Chondrocyte (in vitro differentiated cells): ENCODE measurements around the gene AURKB. TPM values are rescaled to one million over a fixed set of nuclear protein-coding genes. Genes with fewer than 3 reads are reported as not detected.

Source experiments
- DNase-seq: peaks from one replicate; pipeline ENCODE4 v3.0.0; 2021; ENCODE audit warnings: mixed read lengths, low spot score
- H3K27ac Mint-ChIP-seq: one replicate; pipeline ENCODE4 v1.8.0; 2021; ENCODE audit warnings: mild to moderate bottlenecking, moderate library complexity, mixed read lengths; ENCODE audit not compliant: unreplicated experiment
- H3K27me3 Mint-ChIP-seq: 2 replicates; pipeline ENCODE4 v1.8.0; 2021; ENCODE audit warnings: low read depth, mixed read lengths
- H3K36me3 Mint-ChIP-seq: 2 replicates; pipeline ENCODE4 v1.8.0; 2021; ENCODE audit warnings: low read depth, mixed read lengths
- H3K4me1 Mint-ChIP-seq: 2 replicates; pipeline ENCODE4 v1.8.0; 2021; ENCODE audit warnings: low read depth, mild to moderate bottlenecking, mixed read lengths
- H3K4me3 Mint-ChIP-seq: one replicate; pipeline ENCODE4 v1.8.0; 2021; ENCODE audit warnings: mild to moderate bottlenecking, moderate library complexity, mixed read lengths; ENCODE audit not compliant: unreplicated experiment
- H3K9me3 Mint-ChIP-seq: 2 replicates; pipeline ENCODE4 v1.8.0; 2021; ENCODE audit warnings: low read depth, mixed read lengths
- CTCF ChIP-seq: fragments of 200-600 bp; sonication (generic); IDR thresholded peaks from 2 replicates; pipeline ENCODE4 v1.5.0; 2021; ENCODE audit warnings: antibody characterized with exemption, mild to moderate bottlenecking, moderate library complexity
- total RNA-seq: library from RNA; stranded (reverse); gene quantifications from 3 replicates; pipeline ENCODE4 v1.2.1, GENCODE V29; 2021

AURKB gene
- total RNA-seq, 1 donor from 2014 or later, result 8.9 TPM

DNA sequence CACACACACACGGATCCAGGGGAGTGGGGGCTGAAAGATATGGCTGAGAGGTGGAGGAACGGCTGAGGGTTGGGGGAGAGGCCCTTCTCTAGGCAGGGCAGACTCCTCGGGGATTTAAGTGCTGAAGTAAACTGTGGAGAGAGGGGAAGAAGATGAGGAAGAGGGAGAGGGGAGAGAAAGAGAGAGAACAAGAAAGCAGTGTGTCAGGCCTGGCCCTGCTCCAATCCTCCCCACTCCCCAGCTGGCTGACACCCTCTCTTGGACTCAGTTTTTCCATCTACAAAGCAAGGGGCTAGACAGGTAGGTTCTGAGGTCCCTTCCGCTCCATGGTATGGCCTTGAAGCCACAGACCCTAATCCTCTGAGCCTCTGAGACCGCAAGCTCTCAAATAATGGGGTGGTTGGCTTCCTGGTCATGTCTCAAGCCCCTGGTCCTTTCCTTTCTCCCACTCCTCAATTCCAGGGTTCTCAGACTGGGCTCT, 49.6 kb downstream of the AURKB start:
- Mint-ChIP-seq H3K4me1 (peaks cover 46% of the 10 kb centered on the region), H3K27ac (peak overlapping the region; percentile 93)

GRCh38 chr17:8160224-8160577, 50.2 kb downstream of the AURKB start:
- H3K9me3 Mint-ChIP-seq, result no peaks in the 10 kb centered on the region
- DNase-seq, result no peak
- peak overlapping the region; percentile 93 for H3K27ac Mint-ChIP-seq
- TF ChIP-seq CTCF, result no peak
- H3K4me1 Mint-ChIP-seq, result peaks cover 46% of the 10 kb centered on the region
- no peak overlapping the region for H3K4me3 Mint-ChIP-seq
- H3K27me3 Mint-ChIP-seq, result no peaks in the 10 kb centered on the region
- peaks cover 2% of the 10 kb centered on the region for H3K36me3 Mint-ChIP-seq

More for the DNA sequence above, 49.6 kb downstream of the AURKB start:
- Mint-ChIP-seq H3K27me3 (no peaks in the 10 kb centered on the region), H3K4me3 (peak overlapping the region; percentile 70), H3K36me3 (peaks cover 2% of the 10 kb centered on the region), H3K9me3 (no peaks in the 10 kb centered on the region)
- TF ChIP-seq CTCF, result no peak
- DNase-seq, result no peak

GRCh38 chr17:8159459-8160223, 50.7 kb downstream of the AURKB start:
- Mint-ChIP-seq H3K4me3 (no peak overlapping the region), H3K36me3 (peaks cover 2% of the 10 kb centered on the region), H3K9me3 (no peaks in the 10 kb centered on the region), H3K27me3 (no peaks in the 10 kb centered on the region), H3K27ac (peak overlapping the region; percentile 93), H3K4me1 (peaks cover 41% of the 10 kb centered on the region)
- no peak for TF ChIP-seq CTCF
- DNase-seq, result no peak

GRCh38 chr17:8159032-8159400, 51.4 kb downstream of the AURKB start:
- H3K4me3 Mint-ChIP-seq, result no peak overlapping the region
- no peak for DNase-seq
- peak; percentile 42 for TF ChIP-seq CTCF
- H3K9me3 Mint-ChIP-seq, result no peaks in the 10 kb centered on the region
- peaks cover 2% of the 10 kb centered on the region for H3K36me3 Mint-ChIP-seq
- H3K27me3 Mint-ChIP-seq, result no peaks in the 10 kb centered on the region
- H3K27ac Mint-ChIP-seq, result peak overlapping the region; percentile 86
- peaks cover 37% of the 10 kb centered on the region for H3K4me1 Mint-ChIP-seq

DNA sequence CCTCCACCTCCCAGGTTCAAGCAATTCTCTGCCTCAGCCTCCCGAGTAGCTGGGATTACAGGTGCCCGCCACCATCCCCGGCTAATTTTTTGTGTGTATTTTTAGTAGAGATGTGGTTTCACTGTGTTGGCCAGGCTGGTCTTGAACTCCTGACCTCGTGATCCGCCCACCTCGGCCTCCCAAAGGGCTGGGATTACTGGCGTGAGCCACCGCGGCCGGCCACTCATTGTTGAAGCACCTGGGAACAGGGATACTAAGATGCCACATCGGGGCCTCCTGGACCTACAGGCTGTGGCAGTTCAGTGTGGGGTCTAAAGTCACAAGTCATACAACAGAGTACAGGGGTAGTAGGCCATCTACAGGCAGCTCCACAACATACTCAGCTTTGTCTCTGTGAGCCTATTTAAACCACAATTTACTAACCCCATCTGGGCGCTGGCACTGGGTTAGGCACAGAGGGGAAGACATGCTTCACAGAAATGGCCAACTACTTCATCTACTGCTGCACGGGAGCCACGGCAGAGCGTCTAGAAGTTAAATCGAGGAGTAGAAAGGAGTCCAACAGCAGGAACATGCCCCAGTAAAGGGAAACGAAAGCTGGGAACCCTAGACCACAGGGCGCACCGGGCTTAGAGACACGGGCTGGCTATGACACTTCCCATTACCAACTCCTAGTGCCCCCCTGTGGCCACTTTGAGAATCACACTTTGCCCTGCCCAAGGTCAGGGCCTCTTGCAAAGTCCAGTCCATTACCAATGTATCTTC, 51.9 kb downstream of the AURKB start:
- peaks cover 37% of the 10 kb centered on the region for H3K4me1 Mint-ChIP-seq
- no peak for DNase-seq
- H3K36me3 Mint-ChIP-seq, result peaks cover 4% of the 10 kb centered on the region
- no peaks in the 10 kb centered on the region for H3K27me3 Mint-ChIP-seq
- H3K9me3 Mint-ChIP-seq, result no peaks in the 10 kb centered on the region
- H3K4me3 Mint-ChIP-seq, result no peak overlapping the region
- H3K27ac Mint-ChIP-seq, result peak overlapping the region; percentile 86
- TF ChIP-seq CTCF, result peak; percentile 90
